GM18508 (cell line): Measurements from ENCODE around the gene CHMP2A.

ENCODE experiments used
- ATAC-seq: cut with Tn5 transposase; IDR thresholded peaks from one replicate; pipeline ENCODE4 v1.9.1; 2021; ENCODE audit warnings: moderate number of reproducible peaks; ENCODE audit not compliant: insufficient read depth, unreplicated experiment

CHMP2A gene

GRCh38 chr19:58556622-58557220 is 1.8 kb upstream of the CHMP2A start:
- no peak for ATAC-seq

- ATAC-seq = no peak
These were observed 1.2 kb upstream of the CHMP2A start for GRCh38 chr19:58555920-58556621.

GRCh38 chr19:58555369-58555885 is 522 bp upstream of the CHMP2A start:
- no peak for ATAC-seq

- ATAC-seq = no peak
These were observed 959 bp downstream of the CHMP2A start for GRCh38 chr19:58553799-58554493.

- ATAC-seq = no peak
These were observed 2.2 kb downstream of the CHMP2A start for GRCh38 chr19:58552655-58553054.

GRCh38 chr19:58551577-58552471 is 3.1 kb downstream of the CHMP2A start:
- no peak for ATAC-seq

GRCh38 chr19:58551123-58551497 is 3.8 kb downstream of the CHMP2A start:
- ATAC-seq = no peak

GRCh38 chr19:58550362-58551122 is 4.4 kb downstream of the CHMP2A start:
- ATAC-seq = no peak

- ATAC-seq = no peak
These were observed 5.1 kb downstream of the CHMP2A start for GRCh38 chr19:58549664-58550361.

GRCh38 chr19:58548859-58549663 is 5.8 kb downstream of the CHMP2A start:
- no peak for ATAC-seq

- no peak for ATAC-seq
These were observed 7.3 kb downstream of the CHMP2A start for GRCh38 chr19:58547323-58548312.

- no peak for ATAC-seq
These were observed 8.8 kb downstream of the CHMP2A start for GRCh38 chr19:58546019-58546530.

- no peak for ATAC-seq
These were observed 9.5 kb downstream of the CHMP2A start for GRCh38 chr19:58545286-58546018.

GRCh38 chr19:58544591-58545285 is 10.2 kb downstream of the CHMP2A start:
- ATAC-seq = peak; percentile 19

- ATAC-seq = peak; percentile 70
These were observed 10.9 kb downstream of the CHMP2A start, which contains the start of gene TRIM28 for GRCh38 chr19:58543826-58544590. TRIM28 (plus strand) TSS chr19:58544064; CDS start chr19:58544758, 694 bp downstream.
